Mesothelial cell of epicardium (in vitro differentiated cells): Measurements from ENCODE around the gene GALNT13. TPM values are rescaled to one million over a fixed set of nuclear protein-coding genes. Genes with fewer than 3 reads are reported as not detected.

ENCODE experiments used
- DNase-seq, 2 experiments: peaks; one replicate each; pipeline ENCODE4 v3.0.0; 2021; ENCODE audit warnings: low spot score in 2 of 2; ENCODE audit not compliant: unreplicated experiment in 2 of 2
- H3K27ac Mint-ChIP-seq: 2 replicates; pipeline ENCODE4 v1.8.0; 2021; ENCODE audit warnings: mixed read lengths
- H3K27me3 Mint-ChIP-seq: 2 replicates; pipeline ENCODE4 v1.8.0; 2021; ENCODE audit warnings: low read depth, mixed read lengths
- H3K36me3 Mint-ChIP-seq: 2 replicates; pipeline ENCODE4 v1.8.0; 2021; ENCODE audit warnings: mixed read lengths
- H3K4me1 Mint-ChIP-seq: 2 replicates; pipeline ENCODE4 v1.8.0; 2021; ENCODE audit warnings: mixed read lengths
- H3K4me3 Mint-ChIP-seq: 2 replicates; pipeline ENCODE4 v1.8.0; 2021; ENCODE audit warnings: mild to moderate bottlenecking, moderate library complexity, mixed read lengths
- H3K9me3 Mint-ChIP-seq: 2 replicates; pipeline ENCODE4 v1.8.0; 2021; ENCODE audit warnings: mixed read lengths
- CTCF ChIP-seq: fragments of 200-600 bp; sonication (generic); IDR thresholded peaks from one replicate; pipeline ENCODE4 v1.5.0; 2021; ENCODE audit warnings: antibody characterized with exemption; ENCODE audit not compliant: unreplicated experiment
- total RNA-seq: library from RNA; stranded (reverse); gene quantifications from 3 replicates; pipeline ENCODE4 v1.2.1, GENCODE V29; 2021

The GALNT13 gene
- total RNA-seq: 15.8 to 18.4 TPM (median 16.1 TPM) in 3 replicates

DNA sequence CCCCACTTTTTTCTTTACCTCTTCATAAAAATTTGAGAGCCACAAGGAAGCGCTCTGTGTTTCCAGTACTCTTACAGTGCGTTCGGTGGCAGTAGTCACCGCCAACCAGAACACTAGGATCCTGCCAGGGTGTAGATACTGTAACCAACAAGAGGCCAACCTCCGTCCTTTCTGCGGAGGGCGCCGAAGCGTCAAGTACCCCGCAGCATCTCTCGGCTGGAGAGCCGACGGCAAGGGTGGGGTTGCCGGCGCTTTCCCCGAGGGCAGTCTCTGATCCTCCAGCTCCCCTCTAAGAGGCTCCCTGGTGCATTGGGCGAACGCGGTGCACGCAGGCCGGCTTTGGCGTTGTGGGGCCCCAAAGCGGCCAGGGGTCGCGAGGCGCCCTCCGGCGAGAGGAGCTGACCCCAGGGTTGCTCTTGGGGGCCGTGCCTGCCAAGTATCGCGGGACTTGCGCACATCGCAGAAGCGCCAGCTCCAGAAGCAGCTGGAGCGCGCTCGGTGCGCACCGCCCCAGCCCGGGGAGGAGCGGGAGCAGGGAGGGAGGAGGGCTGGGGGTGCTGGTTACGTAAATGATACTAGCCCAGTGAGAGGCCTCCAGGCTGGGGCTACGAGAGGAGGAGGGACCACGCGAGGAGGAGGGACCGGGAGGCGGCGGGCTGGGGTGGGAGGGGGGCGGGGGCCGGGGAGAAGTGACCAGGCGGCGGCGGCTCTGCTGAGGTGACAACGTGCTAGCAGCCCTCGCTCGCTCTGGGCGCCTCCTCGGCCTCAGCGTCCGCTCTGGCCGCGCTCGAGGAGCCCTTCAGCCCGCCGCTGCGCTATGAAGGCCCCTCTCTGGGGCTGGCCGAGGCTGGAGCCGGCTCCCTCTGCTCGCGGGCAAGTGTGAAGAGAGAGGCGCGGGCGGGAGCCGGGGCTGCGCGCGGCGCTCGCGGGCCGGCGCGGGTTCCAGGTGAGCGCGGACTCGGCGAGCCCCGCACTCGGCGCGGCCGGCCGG lies at the start of gene GALNT13:
Gene GALNT13 (plus strand): TSS at position 692 of the 991 bp plus-strand sequence.
- Mint-ChIP-seq H3K36me3 (no peaks in the 10 kb centered on the region), H3K4me1 (peaks cover 19% of the 10 kb centered on the region), H3K4me3 (peak within 1 kb of the TSS; percentile 78), H3K27ac (peak within 1 kb of the TSS; percentile 77), H3K9me3 (no peaks in the 10 kb centered on the region), H3K27me3 (peaks cover 45% of the 10 kb centered on the region)
- peak; percentile 50 to 73 for DNase-seq
- no peak for TF ChIP-seq CTCF

DNA sequence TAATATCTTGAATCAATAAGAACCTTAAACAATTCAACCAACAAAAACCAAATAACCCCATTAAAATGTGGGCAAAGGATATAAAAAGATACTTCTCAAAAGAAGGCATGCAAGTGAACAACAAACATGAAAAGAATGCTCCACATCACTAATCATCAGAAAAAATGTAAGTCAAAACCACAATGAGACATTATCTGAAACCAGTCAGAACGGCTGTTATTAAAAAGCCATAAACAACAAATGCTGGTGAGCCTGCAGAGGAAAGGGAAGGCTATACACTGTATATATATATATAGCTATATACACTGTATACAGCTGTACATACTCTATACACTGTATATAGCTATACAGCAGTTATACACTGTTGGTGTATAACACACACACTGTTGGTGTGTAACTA lies 47.8 kb upstream of the GALNT13 start:
- peaks cover 3% of the 10 kb centered on the region for H3K4me1 Mint-ChIP-seq
- H3K27me3 Mint-ChIP-seq: no peaks in the 10 kb centered on the region
- H3K36me3 Mint-ChIP-seq: peaks cover 13% of the 10 kb centered on the region
- H3K4me3 Mint-ChIP-seq: no peak overlapping the region
- H3K9me3 Mint-ChIP-seq: peaks cover 40% of the 10 kb centered on the region
- no peak for DNase-seq
- H3K27ac Mint-ChIP-seq: peak overlapping the region; percentile 1
- no peak for TF ChIP-seq CTCF

- no peak for DNase-seq
- H3K27ac Mint-ChIP-seq: no peak overlapping the region
- peaks cover 14% of the 10 kb centered on the region for H3K36me3 Mint-ChIP-seq
- H3K4me1 Mint-ChIP-seq: peaks cover 3% of the 10 kb centered on the region
- no peak overlapping the region for H3K4me3 Mint-ChIP-seq
- peaks cover 1% of the 10 kb centered on the region for H3K27me3 Mint-ChIP-seq
- H3K9me3 Mint-ChIP-seq: peaks cover 22% of the 10 kb centered on the region
- TF ChIP-seq CTCF: no peak
Observed at GRCh38 chr2:153828335-153828734, 43.4 kb upstream of the GALNT13 start.

- Mint-ChIP-seq H3K9me3 (peaks cover 17% of the 10 kb centered on the region), H3K4me3 (no peak overlapping the region), H3K36me3 (no peaks in the 10 kb centered on the region), H3K4me1 (no peaks in the 10 kb centered on the region), H3K27ac (no peak overlapping the region), H3K27me3 (peaks cover 1% of the 10 kb centered on the region)
- no peak for TF ChIP-seq CTCF
- DNase-seq: no peak
Observed at GRCh38 chr2:153834662-153835061, 37.1 kb upstream of the GALNT13 start.

DNA sequence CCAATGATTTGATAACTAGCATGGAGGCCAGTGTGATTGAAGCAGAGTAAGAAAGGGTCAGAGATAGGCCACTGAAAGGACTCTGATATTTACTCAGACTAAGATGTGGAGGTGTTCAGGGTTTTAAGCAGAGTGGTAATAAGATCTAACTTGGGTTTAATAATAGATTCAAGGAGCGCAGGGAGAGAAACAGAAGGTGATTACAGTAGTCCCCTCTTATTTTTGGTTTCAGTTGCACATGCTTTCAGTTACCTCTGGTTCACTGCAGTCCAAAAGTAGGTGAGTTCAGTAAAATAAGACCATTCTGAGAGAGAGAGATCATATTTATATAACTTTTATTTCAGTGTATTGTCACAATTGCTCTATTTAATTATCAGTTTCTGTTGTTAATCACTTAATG lies 13.5 kb upstream of the GALNT13 start:
- no peak overlapping the region for H3K4me3 Mint-ChIP-seq
- peaks cover 2% of the 10 kb centered on the region for H3K27me3 Mint-ChIP-seq
- no peaks in the 10 kb centered on the region for H3K36me3 Mint-ChIP-seq
- TF ChIP-seq CTCF: no peak
- no peak for DNase-seq
- peaks cover 12% of the 10 kb centered on the region for H3K9me3 Mint-ChIP-seq
- H3K4me1 Mint-ChIP-seq: no peaks in the 10 kb centered on the region
- H3K27ac Mint-ChIP-seq: no peak overlapping the region
